Osteoblast (primary cell): ENCODE data around the gene PRKCQ. TPM values are rescaled to one million over a fixed set of nuclear protein-coding genes. Genes with fewer than 3 reads are reported as not detected.

Experiments
- DNase-seq: peaks from one replicate; pipeline ENCODE4 v3.0.0; 2011; ENCODE audit warnings: low spot score, mixed read lengths; ENCODE audit not compliant: insufficient read length; ENCODE audit errors: missing footprints
- H2AFZ ChIP-seq: 2 replicates; pipeline ENCODE4 v1.6.0; 2011; ENCODE audit warnings: mild to moderate bottlenecking, low read length
- H3K27ac ChIP-seq: 2 replicates; pipeline ENCODE4 v1.5.1; 2011; ENCODE audit warnings: mild to moderate bottlenecking, low read depth, low read length, moderate library complexity
- H3K27me3 ChIP-seq: 2 replicates; pipeline ENCODE4 v1.6.0; 2012; ENCODE audit warnings: mild to moderate bottlenecking, control low read depth, inconsistent platforms, low read length, moderate library complexity; ENCODE audit not compliant: insufficient read depth
- H3K36me3 ChIP-seq: 2 replicates; pipeline ENCODE4 v1.5.1; 2011; ENCODE audit warnings: mild to moderate bottlenecking, low read length, control low read depth, moderate library complexity; ENCODE audit not compliant: insufficient read depth
- H3K4me1 ChIP-seq: 2 replicates; pipeline ENCODE4 v1.5.1; 2011; ENCODE audit warnings: mild to moderate bottlenecking, low read length, control low read depth, moderate library complexity; ENCODE audit not compliant: insufficient read depth
- H3K4me2 ChIP-seq: 2 replicates; pipeline ENCODE4 v1.6.0; 2011; ENCODE audit warnings: mild to moderate bottlenecking, low read length; ENCODE audit not compliant: insufficient read depth
- H3K4me3 ChIP-seq: fragments of 200-600 bp; sonication (generic); 3 replicates; pipeline ENCODE4 v1.5.1; 2012; ENCODE audit warnings: mild to moderate bottlenecking, low read length, inconsistent platforms; ENCODE audit not compliant: insufficient read depth
- H3K79me2 ChIP-seq: 2 replicates; pipeline ENCODE4 v1.6.0; 2012; ENCODE audit warnings: mild to moderate bottlenecking, low read length, control low read depth, inconsistent platforms; ENCODE audit not compliant: insufficient read depth
- H3K9me3 ChIP-seq: 2 replicates; pipeline ENCODE4 v1.5.1; 2011; ENCODE audit warnings: low read depth, low read length, control low read depth
- H4K20me1 ChIP-seq: 2 replicates; pipeline ENCODE4 v1.6.0; 2012; ENCODE audit warnings: mild to moderate bottlenecking, low read length, control low read depth; ENCODE audit not compliant: insufficient read depth
- total RNA-seq: library from RNA; depleted of rRNA; stranded (reverse); fragments of >200 nt; gene quantifications from 2 replicates; pipeline ENCODE4 v1.2.3, GENCODE V29; 2012
- TF ChIP-seq, protein P1 (sequence below): IDR thresholded peaks from 2 replicates; pipeline ENCODE4 v1.5.1; 2011; ENCODE audit warnings: mild to moderate bottlenecking, low read depth, low read length, moderate library complexity; ENCODE audit errors: extremely low read depth

Gene PRKCQ
- total RNA-seq, 1 donor: not detected

DNA sequence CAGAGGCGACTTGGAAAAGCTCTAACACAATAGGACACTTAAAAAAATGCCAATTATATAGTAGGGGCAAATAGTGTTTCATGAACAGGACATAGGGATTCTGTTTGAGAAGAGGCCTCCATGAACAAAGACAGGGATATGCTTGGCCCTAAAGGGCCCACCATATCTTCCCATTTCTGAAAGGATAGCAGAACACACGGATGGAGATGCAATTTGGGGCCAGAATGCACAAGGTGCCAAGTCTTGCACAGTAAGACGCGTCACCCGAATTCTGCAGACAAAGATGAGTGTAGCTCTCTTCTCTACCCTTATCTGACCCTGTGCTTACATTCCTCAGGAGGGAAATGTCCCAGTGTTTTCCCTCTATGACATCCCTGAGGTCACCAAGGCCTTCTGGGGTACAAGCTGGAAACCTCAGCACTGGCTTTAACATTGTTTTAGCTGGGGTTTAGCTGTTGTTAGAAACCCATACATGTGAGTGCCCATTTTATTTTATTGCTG, 12.8 kb downstream of the PRKCQ start:
- DNase-seq: no peak
- Histone ChIP-seq H4K20me1 (no peaks in the 10 kb centered on the region), H3K27me3 (no peaks in the 10 kb centered on the region), H3K36me3 (no peaks in the 10 kb centered on the region), H2AFZ (no peak overlapping the region), H3K4me1 (no peaks in the 10 kb centered on the region), H3K4me3 (no peak overlapping the region), H3K4me2 (no peak overlapping the region), H3K27ac (no peak overlapping the region), H3K79me2 (no peaks in the 10 kb centered on the region), H3K9me3 (no peaks in the 10 kb centered on the region)
- TF ChIP-seq, protein P1, sequence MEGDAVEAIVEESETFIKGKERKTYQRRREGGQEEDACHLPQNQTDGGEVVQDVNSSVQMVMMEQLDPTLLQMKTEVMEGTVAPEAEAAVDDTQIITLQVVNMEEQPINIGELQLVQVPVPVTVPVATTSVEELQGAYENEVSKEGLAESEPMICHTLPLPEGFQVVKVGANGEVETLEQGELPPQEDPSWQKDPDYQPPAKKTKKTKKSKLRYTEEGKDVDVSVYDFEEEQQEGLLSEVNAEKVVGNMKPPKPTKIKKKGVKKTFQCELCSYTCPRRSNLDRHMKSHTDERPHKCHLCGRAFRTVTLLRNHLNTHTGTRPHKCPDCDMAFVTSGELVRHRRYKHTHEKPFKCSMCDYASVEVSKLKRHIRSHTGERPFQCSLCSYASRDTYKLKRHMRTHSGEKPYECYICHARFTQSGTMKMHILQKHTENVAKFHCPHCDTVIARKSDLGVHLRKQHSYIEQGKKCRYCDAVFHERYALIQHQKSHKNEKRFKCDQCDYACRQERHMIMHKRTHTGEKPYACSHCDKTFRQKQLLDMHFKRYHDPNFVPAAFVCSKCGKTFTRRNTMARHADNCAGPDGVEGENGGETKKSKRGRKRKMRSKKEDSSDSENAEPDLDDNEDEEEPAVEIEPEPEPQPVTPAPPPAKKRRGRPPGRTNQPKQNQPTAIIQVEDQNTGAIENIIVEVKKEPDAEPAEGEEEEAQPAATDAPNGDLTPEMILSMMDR: no peak

DNA sequence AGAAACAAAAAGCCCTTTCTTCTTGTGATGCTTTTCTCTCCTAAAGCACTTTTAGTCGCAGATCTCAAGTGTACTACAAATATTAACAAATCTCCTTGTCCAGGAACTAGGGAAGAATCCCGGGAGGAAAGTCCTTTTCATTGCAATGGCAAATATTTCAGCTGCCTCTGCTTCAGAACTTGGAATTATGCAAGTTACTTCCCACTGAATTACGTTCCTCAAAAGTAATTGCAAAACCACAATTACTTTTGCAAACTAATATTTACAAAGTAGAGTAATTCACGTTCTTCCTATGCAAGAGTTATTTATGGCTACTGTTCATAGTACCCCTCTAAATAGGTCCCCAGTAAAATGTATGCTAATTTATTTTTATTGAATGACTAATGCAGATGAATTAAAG, 14.5 kb downstream of the PRKCQ start:
- no peak overlapping the region for H3K4me3 ChIP-seq
- no peaks in the 10 kb centered on the region for H3K27me3 ChIP-seq
- no peaks in the 10 kb centered on the region for H3K36me3 ChIP-seq
- H3K79me2 ChIP-seq: no peaks in the 10 kb centered on the region
- DNase-seq: no peak
- no peaks in the 10 kb centered on the region for H3K9me3 ChIP-seq
- H4K20me1 ChIP-seq: no peaks in the 10 kb centered on the region
- no peaks in the 10 kb centered on the region for H3K4me1 ChIP-seq
- TF ChIP-seq, protein P1: no peak
- no peak overlapping the region for H2AFZ ChIP-seq
- no peak overlapping the region for H3K27ac ChIP-seq
- no peak overlapping the region for H3K4me2 ChIP-seq

DNA sequence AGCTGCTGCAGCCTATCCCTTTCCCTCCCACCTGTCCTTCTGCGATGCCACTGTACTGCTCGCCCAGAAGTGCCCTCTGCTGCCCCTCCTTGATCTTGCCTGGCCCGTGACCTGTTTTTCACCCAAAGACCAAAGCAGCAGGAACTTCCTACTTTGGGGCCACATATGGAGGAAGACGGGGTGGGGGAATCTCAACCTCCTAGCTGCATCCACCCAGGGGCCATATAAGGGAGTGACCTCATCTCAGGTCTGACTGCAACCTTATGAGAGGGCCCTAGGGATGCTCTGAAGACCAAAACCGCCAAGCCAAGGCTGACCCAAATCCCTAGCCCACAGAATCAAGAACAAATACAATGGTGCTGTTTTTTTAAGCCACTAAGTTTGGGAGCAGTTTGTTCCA, 15.7 kb downstream of the PRKCQ start:
- H3K79me2 ChIP-seq: no peaks in the 10 kb centered on the region
- TF ChIP-seq, protein P1: no peak
- no peaks in the 10 kb centered on the region for H3K27me3 ChIP-seq
- DNase-seq: no peak
- H3K36me3 ChIP-seq: no peaks in the 10 kb centered on the region
- no peak overlapping the region for H3K27ac ChIP-seq
- no peak overlapping the region for H2AFZ ChIP-seq
- H3K9me3 ChIP-seq: no peaks in the 10 kb centered on the region
- H3K4me2 ChIP-seq: no peak overlapping the region
- H3K4me3 ChIP-seq: no peak overlapping the region
- no peaks in the 10 kb centered on the region for H3K4me1 ChIP-seq
- no peaks in the 10 kb centered on the region for H4K20me1 ChIP-seq

DNA sequence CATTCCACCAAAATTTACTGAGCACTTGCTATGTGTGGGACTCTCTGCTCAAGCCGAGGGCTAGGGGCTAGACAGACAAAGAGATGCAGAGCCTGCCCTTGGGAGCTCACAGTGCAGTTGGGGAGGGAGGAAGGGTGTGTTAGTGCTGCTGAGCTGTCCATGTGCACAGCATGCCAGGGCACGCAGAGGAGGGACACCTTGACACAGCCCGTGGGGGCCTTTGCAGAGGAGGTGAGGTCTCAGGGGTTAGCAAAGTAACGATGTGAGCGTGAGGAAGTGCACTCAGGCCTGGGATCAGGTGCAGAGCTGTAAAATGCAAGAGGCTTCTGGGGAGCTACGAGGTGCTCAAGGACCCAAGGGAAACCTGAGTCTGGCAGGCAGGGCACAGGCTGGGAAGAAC, 16.3 kb downstream of the PRKCQ start:
- no peak overlapping the region for H2AFZ ChIP-seq
- no peak overlapping the region for H3K4me3 ChIP-seq
- H3K79me2 ChIP-seq: no peaks in the 10 kb centered on the region
- no peaks in the 10 kb centered on the region for H4K20me1 ChIP-seq
- no peak for DNase-seq
- H3K4me1 ChIP-seq: no peaks in the 10 kb centered on the region
- H3K9me3 ChIP-seq: no peaks in the 10 kb centered on the region
- TF ChIP-seq, protein P1: no peak
- no peak overlapping the region for H3K4me2 ChIP-seq
- no peaks in the 10 kb centered on the region for H3K36me3 ChIP-seq
- H3K27me3 ChIP-seq: no peaks in the 10 kb centered on the region
- no peak overlapping the region for H3K27ac ChIP-seq
